HFFc6 (cell line): ENCODE data around the gene ENTPD2. TPM values are rescaled to one million over a fixed set of nuclear protein-coding genes. Genes with fewer than 3 reads are reported as not detected.

Source experiments
- DNase-seq: peaks from one replicate; pipeline ENCODE4 v3.0.0-alpha.2; 2018
- H3K27ac Mint-ChIP-seq: 2 replicates; pipeline ENCODE4 v1.8.0; 2020; ENCODE audit warnings: mild to moderate bottlenecking, mixed read lengths
- H3K27me3 Mint-ChIP-seq: 2 replicates; pipeline ENCODE4 v1.8.0; 2021; ENCODE audit warnings: mild to moderate bottlenecking, moderate library complexity, mixed read lengths; ENCODE audit not compliant: insufficient read depth
- H3K36me3 Mint-ChIP-seq: 2 replicates; pipeline ENCODE4 v1.8.0; 2021; ENCODE audit warnings: low read depth, mixed read lengths
- H3K4me1 Mint-ChIP-seq: 2 replicates; pipeline ENCODE4 v1.8.0; 2020; ENCODE audit warnings: low read depth, mixed read lengths
- H3K4me3 Mint-ChIP-seq: 2 replicates; pipeline ENCODE4 v1.8.0; 2020; ENCODE audit warnings: mild to moderate bottlenecking, moderate library complexity, mixed read lengths
- H3K9me3 Mint-ChIP-seq: 2 replicates; pipeline ENCODE4 v1.8.0; 2020; ENCODE audit warnings: mild to moderate bottlenecking, mixed read lengths
- CTCF ChIP-seq: fragments of 200-600 bp; sonication (generic); IDR thresholded peaks from 2 replicates; pipeline ENCODE4 v1.5.0; 2021; ENCODE audit warnings: antibody characterized with exemption, mild to moderate bottlenecking
- total RNA-seq, 6 experiments: library from RNA; stranded (reverse); fragmentation: NEBNext Ultra II Directional; extraction: Animal tissue kit (Norgen Biotek cat#: 25700); gene quantifications; 2 replicates in 1 of 6; 3 replicates in 5 of 6; pipeline ENCODE4 v1.2.3, GENCODE V29; 2021

ENTPD2 gene
- total RNA-seq, 6 experiments from 2014 or later, result 0.12 to 0.28 (median 0.16) TPM; not detected in 3

DNA sequence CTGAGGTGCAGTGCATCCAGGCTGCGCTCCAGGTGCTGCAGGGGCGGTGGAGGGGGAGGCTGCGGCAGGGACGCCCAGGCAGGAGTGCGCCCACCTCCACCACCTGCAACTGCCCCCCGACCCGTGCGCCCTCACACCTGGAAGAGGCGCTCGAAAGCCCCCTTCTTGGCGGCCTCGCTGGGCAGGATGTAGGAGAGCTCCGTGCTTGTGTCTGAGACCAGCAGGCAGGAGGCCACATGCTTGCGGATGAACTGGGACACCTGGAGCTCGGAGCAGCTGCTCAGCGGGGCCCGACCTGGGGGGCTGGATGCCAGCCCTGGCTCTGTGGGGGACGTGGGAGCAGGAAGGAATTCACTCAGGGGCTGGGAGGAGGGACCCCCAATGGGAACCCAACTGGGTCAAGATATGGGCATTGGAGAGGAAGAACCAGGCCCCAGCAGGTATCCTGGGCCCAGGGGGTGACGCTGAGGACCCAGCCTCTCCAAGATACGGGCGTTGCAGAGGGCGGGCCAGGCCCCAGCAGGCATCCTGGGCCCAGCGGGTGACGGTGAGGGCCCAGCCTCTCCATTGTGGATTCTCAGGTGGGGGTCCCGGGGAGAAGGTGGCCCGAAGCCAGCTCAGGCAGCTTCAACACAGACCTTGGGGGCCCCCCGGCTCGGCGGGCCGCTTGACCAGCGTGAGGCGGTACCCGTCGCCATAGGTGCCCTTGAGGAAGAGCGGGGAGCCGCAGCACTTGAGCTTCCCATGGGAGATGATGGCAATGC is 38.9 kb downstream of the ENTPD2 start:
- Mint-ChIP-seq H3K9me3 (no peaks in the 10 kb centered on the region), H3K4me3 (no peak overlapping the region), H3K36me3 (peaks cover 14% of the 10 kb centered on the region), H3K4me1 (no peaks in the 10 kb centered on the region), H3K27ac (no peak overlapping the region), H3K27me3 (no peaks in the 10 kb centered on the region; the same call in none of the 2 replicates)
- no peak for DNase-seq
- TF ChIP-seq CTCF, result no peak

GRCh38 chr9:137014166-137014565 is 39.7 kb downstream of the ENTPD2 start:
- Mint-ChIP-seq H3K9me3 (no peaks in the 10 kb centered on the region), H3K4me1 (no peaks in the 10 kb centered on the region)
- no peak for TF ChIP-seq CTCF

GRCh38 chr9:137013571-137013940 is 40.3 kb downstream of the ENTPD2 start:
- no peaks in the 10 kb centered on the region for H3K9me3 Mint-ChIP-seq
- H3K4me1 Mint-ChIP-seq, result no peaks in the 10 kb centered on the region
- no peak for DNase-seq
- H3K27ac Mint-ChIP-seq, result no peak overlapping the region
- TF ChIP-seq CTCF, result no peak
- no peak overlapping the region for H3K4me3 Mint-ChIP-seq
- peaks cover 14% of the 10 kb centered on the region for H3K36me3 Mint-ChIP-seq
- H3K27me3 Mint-ChIP-seq, result no peaks in the 10 kb centered on the region; the same call in 1 of the 2 replicates

More at GRCh38 chr9:137014166-137014565, 39.7 kb downstream of the ENTPD2 start:
- Mint-ChIP-seq H3K27ac (no peak overlapping the region), H3K27me3 (no peaks in the 10 kb centered on the region; the same call in 1 of the 2 replicates), H3K4me3 (no peak overlapping the region), H3K36me3 (peaks cover 14% of the 10 kb centered on the region)
- DNase-seq, result no peak

DNA sequence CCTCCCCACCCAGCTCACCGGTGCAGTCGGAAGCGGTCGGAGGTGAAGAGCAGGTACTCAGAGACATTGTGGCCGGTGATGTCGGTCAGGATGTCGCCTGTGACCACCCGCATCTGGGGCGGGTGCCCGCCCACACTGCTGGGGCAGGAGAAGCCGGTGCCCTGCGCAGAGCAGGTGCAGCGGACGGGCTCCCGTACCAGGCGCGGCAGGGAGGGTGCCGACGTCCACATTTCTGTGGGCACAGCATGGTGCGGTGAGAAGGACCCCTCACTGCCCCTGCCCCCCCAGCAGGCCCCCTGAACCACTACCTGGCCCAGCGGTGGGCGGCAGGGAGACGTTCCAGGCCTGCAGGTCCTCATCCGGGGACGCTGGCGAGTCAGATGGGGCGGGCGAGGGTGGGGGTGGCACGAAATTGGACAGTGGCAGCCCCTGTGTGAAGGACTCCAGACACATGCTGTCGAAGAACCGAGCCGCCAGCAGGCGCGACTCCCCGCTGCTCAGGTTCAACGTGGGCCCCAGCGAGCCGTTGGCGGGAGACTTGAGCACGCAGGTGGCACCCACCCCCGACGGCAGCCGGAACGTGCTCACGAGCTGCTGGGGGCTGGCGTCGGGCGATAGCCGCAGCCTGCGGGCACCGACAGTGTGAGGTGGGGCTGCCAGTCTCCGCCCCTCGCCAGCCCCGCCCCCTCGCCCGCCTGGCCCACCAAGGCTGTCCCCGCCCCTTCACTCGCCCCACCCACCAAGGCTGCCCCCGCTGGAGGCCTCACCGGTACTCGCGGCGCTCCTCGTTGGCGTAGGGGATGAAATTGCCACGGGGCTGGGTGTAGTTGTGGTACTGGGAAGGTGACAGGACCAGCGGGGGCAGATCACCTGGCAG is 40.9 kb downstream of the ENTPD2 start:
- no peak for DNase-seq
- Mint-ChIP-seq H3K4me1 (no peaks in the 10 kb centered on the region), H3K27ac (no peak overlapping the region), H3K4me3 (no peak overlapping the region), H3K36me3 (peaks cover 14% of the 10 kb centered on the region), H3K9me3 (no peaks in the 10 kb centered on the region), H3K27me3 (no peaks in the 10 kb centered on the region; the same call in 1 of the 2 replicates)
- no peak for TF ChIP-seq CTCF

GRCh38 chr9:137011907-137012675 is 41.8 kb downstream of the ENTPD2 start:
- H3K9me3 Mint-ChIP-seq, result no peaks in the 10 kb centered on the region
- DNase-seq, result no peak
- no peak for TF ChIP-seq CTCF
- H3K36me3 Mint-ChIP-seq, result peaks cover 14% of the 10 kb centered on the region
- no peaks in the 10 kb centered on the region; the same call in 1 of the 2 replicates for H3K27me3 Mint-ChIP-seq
- H3K4me1 Mint-ChIP-seq, result no peaks in the 10 kb centered on the region
- no peak overlapping the region for H3K27ac Mint-ChIP-seq
- H3K4me3 Mint-ChIP-seq, result no peak overlapping the region
